ENCODE results near the gene HSF5. TPM values are rescaled to one million over a fixed set of nuclear protein-coding genes. Genes with fewer than 3 reads are reported as not detected.

HSF5 gene
- total RNA-seq, 1 experiment from 2014 or later: 0.82 TPM

- Histone ChIP-seq H3K27ac (ENCODE audit: low read length) (no peak overlapping the region), H3K4me3 (ENCODE audit: low read length) (no peak overlapping the region), H3K36me3 (ENCODE audit: insufficient read depth, low read length) (no peaks in the 10 kb centered on the region), H3K79me2 (ENCODE audit: low read length) (no peaks in the 10 kb centered on the region), H4K20me1 (ENCODE audit: insufficient read depth, low read depth, low read length) (no peaks in the 10 kb centered on the region), H3K9me2 (replicated peaks; ENCODE audit: insufficient read depth, low read length) (no peaks in the 10 kb centered on the region), H3K9me3 (ENCODE audit: low read length) (no peaks in the 10 kb centered on the region), H3K4me2 (ENCODE audit: low read depth, low read length, poor library complexity, severe bottlenecking) (no peak overlapping the region), H3K9ac (ENCODE audit: low read length) (no peak overlapping the region), H3K27me3 (ENCODE audit: low read length) (no peaks in the 10 kb centered on the region), H2AFZ (ENCODE audit: low read length) (no peak overlapping the region), H3K4me1 (ENCODE audit: low read length) (no peaks in the 10 kb centered on the region)
- peak; percentile 93 for DNase-seq
These were observed 40.9 kb downstream of the HSF5 start for GRCh38 chr17:58447039-58447975.

GRCh38 chr17:58446086-58446485 is 42.1 kb downstream of the HSF5 start:
- H3K27me3 ChIP-seq (ENCODE audit: low read length): no peaks in the 10 kb centered on the region
- H3K4me2 ChIP-seq (ENCODE audit: low read depth, low read length, poor library complexity, severe bottlenecking): no peak overlapping the region
- no peak overlapping the region for H3K9ac ChIP-seq (ENCODE audit: low read length)
- H4K20me1 ChIP-seq (ENCODE audit: insufficient read depth, low read depth, low read length): no peaks in the 10 kb centered on the region
- H3K4me3 ChIP-seq (ENCODE audit: low read length): no peak overlapping the region
- H3K79me2 ChIP-seq (ENCODE audit: low read length): no peaks in the 10 kb centered on the region
- H3K9me3 ChIP-seq (ENCODE audit: low read length): no peaks in the 10 kb centered on the region
- H3K27ac ChIP-seq (ENCODE audit: low read length): no peak overlapping the region
- DNase-seq: no peak
- H3K4me1 ChIP-seq (ENCODE audit: low read length): no peaks in the 10 kb centered on the region
- no peaks in the 10 kb centered on the region for H3K36me3 ChIP-seq (ENCODE audit: insufficient read depth, low read length)
- no peak overlapping the region for H2AFZ ChIP-seq (ENCODE audit: low read length)
- no peaks in the 10 kb centered on the region for H3K9me2 ChIP-seq (replicated peaks; ENCODE audit: insufficient read depth, low read length)

- Histone ChIP-seq H3K27me3 (ENCODE audit: low read length) (no peaks in the 10 kb centered on the region), H3K4me3 (ENCODE audit: low read length) (no peak overlapping the region), H3K36me3 (ENCODE audit: insufficient read depth, low read length) (no peaks in the 10 kb centered on the region), H3K9ac (ENCODE audit: low read length) (no peak overlapping the region), H3K4me1 (ENCODE audit: low read length) (no peaks in the 10 kb centered on the region), H3K9me2 (replicated peaks; ENCODE audit: insufficient read depth, low read length) (no peaks in the 10 kb centered on the region), H3K4me2 (ENCODE audit: low read depth, low read length, poor library complexity, severe bottlenecking) (no peak overlapping the region), H3K27ac (ENCODE audit: low read length) (no peak overlapping the region), H3K9me3 (ENCODE audit: low read length) (no peaks in the 10 kb centered on the region), H2AFZ (ENCODE audit: low read length) (peak overlapping the region; percentile 45; the same call in 1 of the 2 replicates), H4K20me1 (ENCODE audit: insufficient read depth, low read depth, low read length) (no peaks in the 10 kb centered on the region), H3K79me2 (ENCODE audit: low read length) (no peaks in the 10 kb centered on the region)
- no peak for DNase-seq
These were observed 51.4 kb downstream of the HSF5 start for GRCh38 chr17:58436805-58437239.

- Histone ChIP-seq H3K36me3 (ENCODE audit: insufficient read depth, low read length) (no peaks in the 10 kb centered on the region), H3K27ac (ENCODE audit: low read length) (no peak overlapping the region), H2AFZ (ENCODE audit: low read length) (no peak overlapping the region), H3K79me2 (ENCODE audit: low read length) (no peaks in the 10 kb centered on the region), H3K9me3 (ENCODE audit: low read length) (no peaks in the 10 kb centered on the region), H3K9ac (ENCODE audit: low read length) (no peak overlapping the region), H3K4me1 (ENCODE audit: low read length) (no peaks in the 10 kb centered on the region), H3K9me2 (replicated peaks; ENCODE audit: insufficient read depth, low read length) (no peaks in the 10 kb centered on the region), H4K20me1 (ENCODE audit: insufficient read depth, low read depth, low read length) (no peaks in the 10 kb centered on the region), H3K4me2 (ENCODE audit: low read depth, low read length, poor library complexity, severe bottlenecking) (no peak overlapping the region), H3K4me3 (ENCODE audit: low read length) (no peak overlapping the region), H3K27me3 (ENCODE audit: low read length) (no peaks in the 10 kb centered on the region)
- DNase-seq: no peak
These were observed 52.0 kb downstream of the HSF5 start for GRCh38 chr17:58436245-58436644.

GRCh38 chr17:58432806-58433573 is 55.2 kb downstream of the HSF5 start:
- Histone ChIP-seq H3K79me2 (ENCODE audit: low read length) (no peaks in the 10 kb centered on the region), H3K27me3 (ENCODE audit: low read length) (no peaks in the 10 kb centered on the region), H3K9ac (ENCODE audit: low read length) (no peak overlapping the region), H3K36me3 (ENCODE audit: insufficient read depth, low read length) (no peaks in the 10 kb centered on the region), H3K4me3 (ENCODE audit: low read length) (no peak overlapping the region), H2AFZ (ENCODE audit: low read length) (no peak overlapping the region), H3K27ac (ENCODE audit: low read length) (no peak overlapping the region), H4K20me1 (ENCODE audit: insufficient read depth, low read depth, low read length) (no peaks in the 10 kb centered on the region), H3K4me2 (ENCODE audit: low read depth, low read length, poor library complexity, severe bottlenecking) (no peak overlapping the region), H3K9me2 (replicated peaks; ENCODE audit: insufficient read depth, low read length) (no peaks in the 10 kb centered on the region), H3K9me3 (ENCODE audit: low read length) (no peaks in the 10 kb centered on the region), H3K4me1 (ENCODE audit: low read length) (peaks cover 11% of the 10 kb centered on the region)
- DNase-seq: no peak

- Histone ChIP-seq H3K4me1 (ENCODE audit: low read length) (peaks cover 15% of the 10 kb centered on the region), H3K36me3 (ENCODE audit: insufficient read depth, low read length) (no peaks in the 10 kb centered on the region), H3K79me2 (ENCODE audit: low read length) (no peaks in the 10 kb centered on the region), H3K9me2 (replicated peaks; ENCODE audit: insufficient read depth, low read length) (no peaks in the 10 kb centered on the region), H3K4me2 (ENCODE audit: low read depth, low read length, poor library complexity, severe bottlenecking) (peak overlapping the region; percentile 58), H3K27ac (ENCODE audit: low read length) (no peak overlapping the region), H3K9ac (ENCODE audit: low read length) (no peak overlapping the region), H4K20me1 (ENCODE audit: insufficient read depth, low read depth, low read length) (no peaks in the 10 kb centered on the region), H3K9me3 (ENCODE audit: low read length) (no peaks in the 10 kb centered on the region), H3K4me3 (ENCODE audit: low read length) (0 out of 2 replicates have a peak overlapping the region, but pooled peaks have one; percentile 36), H2AFZ (ENCODE audit: low read length) (peak overlapping the region; percentile 1; the same call in 1 of the 2 replicates), H3K27me3 (ENCODE audit: low read length) (no peaks in the 10 kb centered on the region)
- DNase-seq: no peak
These were observed 60.4 kb downstream of the HSF5 start for GRCh38 chr17:58427807-58428206.

- Histone ChIP-seq H3K9ac (ENCODE audit: low read length) (no peak overlapping the region), H3K4me1 (ENCODE audit: low read length) (peaks cover 16% of the 10 kb centered on the region), H3K27me3 (ENCODE audit: low read length) (no peaks in the 10 kb centered on the region), H3K9me2 (replicated peaks; ENCODE audit: insufficient read depth, low read length) (no peaks in the 10 kb centered on the region), H3K36me3 (ENCODE audit: insufficient read depth, low read length) (no peaks in the 10 kb centered on the region), H3K4me2 (ENCODE audit: low read depth, low read length, poor library complexity, severe bottlenecking) (no peak overlapping the region), H3K79me2 (ENCODE audit: low read length) (no peaks in the 10 kb centered on the region), H3K9me3 (ENCODE audit: low read length) (no peaks in the 10 kb centered on the region), H2AFZ (ENCODE audit: low read length) (no peak overlapping the region), H3K4me3 (ENCODE audit: low read length) (no peak overlapping the region), H4K20me1 (ENCODE audit: insufficient read depth, low read depth, low read length) (no peaks in the 10 kb centered on the region), H3K27ac (ENCODE audit: low read length) (no peak overlapping the region)
- no peak for DNase-seq
These were observed 66.5 kb downstream of the HSF5 start for GRCh38 chr17:58421711-58422110.

GRCh38 chr17:58420827-58421226 is 67.4 kb downstream of the HSF5 start:
- H3K9me3 ChIP-seq (ENCODE audit: low read length): no peaks in the 10 kb centered on the region
- no peak overlapping the region for H3K4me2 ChIP-seq (ENCODE audit: low read depth, low read length, poor library complexity, severe bottlenecking)
- H3K4me3 ChIP-seq (ENCODE audit: low read length): no peak overlapping the region
- no peaks in the 10 kb centered on the region for H3K79me2 ChIP-seq (ENCODE audit: low read length)
- H3K9me2 ChIP-seq (replicated peaks; ENCODE audit: insufficient read depth, low read length): no peaks in the 10 kb centered on the region
- no peaks in the 10 kb centered on the region for H3K27me3 ChIP-seq (ENCODE audit: low read length)
- no peaks in the 10 kb centered on the region for H4K20me1 ChIP-seq (ENCODE audit: insufficient read depth, low read depth, low read length)
- no peak overlapping the region for H3K27ac ChIP-seq (ENCODE audit: low read length)
- H3K9ac ChIP-seq (ENCODE audit: low read length): no peak overlapping the region
- no peak for DNase-seq
- H2AFZ ChIP-seq (ENCODE audit: low read length): no peak overlapping the region
- peaks cover 16% of the 10 kb centered on the region for H3K4me1 ChIP-seq (ENCODE audit: low read length)
- H3K36me3 ChIP-seq (ENCODE audit: insufficient read depth, low read length): no peaks in the 10 kb centered on the region
